ENCODE results near the gene CINP. TPM values are rescaled to one million over a fixed set of nuclear protein-coding genes. Genes with fewer than 3 reads are reported as not detected.

The CINP gene
- total and polyA plus RNA-seq, 2 of the 8 experiments (the other 6 are each of a cell fraction or from before 2014, with no cell fraction given), result 47.8 to 51.6 TPM

DNA sequence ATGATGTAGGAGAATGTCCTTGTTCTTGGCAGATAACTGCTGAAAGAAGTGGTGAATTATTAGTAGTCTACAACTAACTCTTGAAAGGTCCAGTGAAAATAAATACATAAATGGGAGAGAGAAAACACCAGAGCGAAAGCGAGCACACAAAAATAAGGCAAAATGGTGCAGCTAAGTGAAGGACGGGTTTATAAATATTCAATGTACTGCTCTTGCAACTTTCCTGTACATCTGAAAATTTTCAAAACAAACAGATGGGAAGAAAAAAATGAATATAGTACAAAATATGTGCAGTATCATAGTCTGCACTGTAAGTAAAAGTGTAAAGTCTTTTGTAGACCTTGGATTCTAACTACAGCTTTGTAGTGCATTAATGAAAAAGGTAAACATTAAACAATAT is 59.0 kb downstream of the CINP start:
- Histone ChIP-seq H3K23me2 (ENCODE audit: low read depth, low read length) (no peaks in the 10 kb centered on the region), H3K4me1 (replicated peaks in 1 of 4; ENCODE audit: control insufficient read depth in 3 of 4, insufficient read depth in 4 of 4, low read length in 3 of 4) (no peaks in the 10 kb centered on the region), H3K4ac (replicated peaks; ENCODE audit: insufficient read length, low read depth, low read length) (no peak overlapping the region), H3K9me3 (ENCODE audit: insufficient read depth in 2 of 2, low read depth in 1 of 2, low read length in 1 of 2) (no peaks in the 10 kb centered on the region), H2BK120ac (replicated peaks; ENCODE audit: low read depth, low read length) (no peak overlapping the region), H3K27me3 (replicated peaks in 1 of 4; ENCODE audit: control insufficient read depth in 3 of 4, extremely low read depth in 1 of 4, insufficient read depth in 3 of 4, low read length in 3 of 4) (no peaks in the 10 kb centered on the region), H3K56ac (replicated peaks; ENCODE audit: insufficient read length, low read depth, low read length) (no peak overlapping the region), H3K36me3 (ENCODE audit: control insufficient read depth in 2 of 4, insufficient read depth in 4 of 4, low read length in 3 of 4) (no peaks in the 10 kb centered on the region), H2AFZ (ENCODE audit: low read length) (no peak overlapping the region), H2BK12ac (ENCODE audit: low read depth, low read length) (no peak overlapping the region), H3K18ac (ENCODE audit: extremely low read depth, low read length) (no peak overlapping the region), H4K20me1 (replicated peaks in 1 of 2; ENCODE audit: control insufficient read depth in 1 of 2, insufficient read depth in 2 of 2, low read length in 2 of 2) (no peaks in the 10 kb centered on the region), H3K9ac (replicated peaks in 1 of 4; ENCODE audit: extremely low read depth in 1 of 4, low read depth in 3 of 4, low read length in 3 of 4) (no peak overlapping the region), H3K23ac (ENCODE audit: insufficient read length) (no peak overlapping the region), H2AK5ac (ENCODE audit: low read depth, low read length) (no peak overlapping the region), H3K79me2 (ENCODE audit: control insufficient read depth in 1 of 2, insufficient read depth in 2 of 2, low read length in 2 of 2) (no peaks in the 10 kb centered on the region), H3K14ac (ENCODE audit: insufficient read length) (no peak overlapping the region), H2BK5ac (ENCODE audit: low read depth, low read length) (no peak overlapping the region), H4K91ac (replicated peaks; ENCODE audit: insufficient read length, low read length) (no peak overlapping the region), H4K8ac (ENCODE audit: extremely low read depth, insufficient read depth, low read length) (no peak overlapping the region), H3K27ac (ENCODE audit: low read depth, low read length) (no peak overlapping the region), H2BK20ac (ENCODE audit: low read length) (no peak overlapping the region), H3K4me3 (ENCODE audit: extremely low read depth in 1 of 4, insufficient read depth in 2 of 4, low read depth in 3 of 4, low read length in 4 of 4) (no peak overlapping the region), H2BK15ac (ENCODE audit: low read length) (no peak overlapping the region), H3K79me1 (ENCODE audit: low read depth, low read length) (no peaks in the 10 kb centered on the region), H3K4me2 (ENCODE audit: insufficient read depth in 1 of 2, low read depth in 2 of 2, low read length in 2 of 2) (no peak overlapping the region; a peak in 1 of 4 replicates), H4K5ac (ENCODE audit: insufficient read length, low read depth, low read length) (no peak overlapping the region)
- CTCF ChIA-PET (ENCODE audit: partially characterized antibody), result interaction anchor here (0.6 to 3.7 kb wide), 5 partner anchors 9 to 270 kb away, joined by 3 to 19 read pairs (median 4); no protein-coding TSS in a partner anchor
- DNase-seq (ENCODE audit: low read depth in 1 of 2, low spot score in 2 of 2), result no peak
- POLR2A ChIA-PET (ENCODE audit: partially characterized antibody), result interaction anchor here (0.6 kb wide), 1 partner anchor 243 kb away, joined by 4 read pairs; no protein-coding TSS in a partner anchor
- no peak for FAIRE-seq
- no peak for TF ChIP-seq POLR2A (IDR thresholded peaks at IDR 0.05; ENCODE audit: control extremely low read depth in 1 of 2, low read depth in 2 of 2, low read length in 2 of 2)
- TF ChIP-seq EP300 (IDR thresholded peaks at IDR 0.05; ENCODE audit: borderline replicate concordance in 1 of 2, low read depth in 2 of 2, low read length in 2 of 2), result no peak
- TF ChIP-seq, protein P1, sequence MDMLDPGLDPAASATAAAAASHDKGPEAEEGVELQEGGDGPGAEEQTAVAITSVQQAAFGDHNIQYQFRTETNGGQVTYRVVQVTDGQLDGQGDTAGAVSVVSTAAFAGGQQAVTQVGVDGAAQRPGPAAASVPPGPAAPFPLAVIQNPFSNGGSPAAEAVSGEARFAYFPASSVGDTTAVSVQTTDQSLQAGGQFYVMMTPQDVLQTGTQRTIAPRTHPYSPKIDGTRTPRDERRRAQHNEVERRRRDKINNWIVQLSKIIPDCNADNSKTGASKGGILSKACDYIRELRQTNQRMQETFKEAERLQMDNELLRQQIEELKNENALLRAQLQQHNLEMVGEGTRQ (IDR thresholded peaks at IDR 0.05; ENCODE audit: low read length), result no peak
- TF ChIP-seq KDM4A (IDR thresholded peaks at IDR 0.05; ENCODE audit: low read depth, low read length, severe bottlenecking), result no peak
- TF ChIP-seq MAFK (IDR thresholded peaks at IDR 0.05; ENCODE audit: low read depth, low read length), result no peak
- no peak for TF ChIP-seq FOSL1 (IDR thresholded peaks at IDR 0.05; ENCODE audit: insufficient read depth, low read depth, low read length)
- TF ChIP-seq RBBP5 (IDR thresholded peaks at IDR 0.05; ENCODE audit: borderline replicate concordance, low read depth, low read length), result no peak
- 90% methylated on average over 3 of the region's 3 CpGs; no CpG with 5 or more reads in 1 of the 2 experiments for whole genome bisulfite sequencing, 2 experiments (ENCODE audit: extremely low coverage in 1 of 2, insufficient coverage in 1 of 2, insufficient read length in 1 of 2, insufficient replicate concordance in 2 of 2, low coverage in 1 of 2, low lambda C conversion rate in 2 of 2, missing lambda C conversion rate in 1 of 2)
